ENCODE data around the gene GNG14. TPM values are rescaled to one million over a fixed set of nuclear protein-coding genes. Genes with fewer than 3 reads are reported as not detected.

The GNG14 gene
- total and polyA plus RNA-seq, 2 of the 13 experiments (the other 11 are each of a cell fraction or from before 2014, with no cell fraction given) = not detected

DNA sequence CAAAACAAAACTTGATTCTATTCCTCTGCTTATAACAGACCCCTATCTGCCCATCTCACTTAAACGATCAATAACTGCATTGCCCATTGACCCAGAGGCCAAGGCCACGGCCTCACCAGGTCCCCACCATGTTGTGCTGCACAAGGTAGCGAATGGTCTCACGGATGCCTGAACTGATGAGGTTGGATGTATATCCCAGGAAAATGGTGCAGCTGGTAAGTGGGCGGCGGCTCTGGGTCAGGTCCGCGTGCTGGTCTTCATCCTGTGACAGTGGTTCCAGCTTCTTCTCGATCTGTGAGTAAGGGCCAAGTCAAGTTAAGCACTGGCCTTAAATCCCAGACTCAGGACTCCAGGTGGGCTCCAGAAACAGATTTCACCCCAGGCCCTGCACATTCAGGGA is 7.8 kb upstream of the GNG14 start:
- no peak for ATAC-seq
- Histone ChIP-seq H3K9ac (ENCODE audit: insufficient read depth, low read depth, low read length) (no peak overlapping the region), H3K4me1 (ENCODE audit: insufficient read depth, low read length) (peaks cover 16% of the 10 kb centered on the region), H3K27ac (ENCODE audit: extremely low read length, insufficient read depth, low read length) (no peak overlapping the region), H3K4me3 (replicated peaks in 1 of 3; ENCODE audit: insufficient read depth in 1 of 3, low read depth in 2 of 3, low read length in 3 of 3) (no peak overlapping the region), H3K79me2 (ENCODE audit: insufficient read depth, low read length) (peaks cover 5% of the 10 kb centered on the region), H3K27me3 (ENCODE audit: control insufficient read depth in 1 of 2, insufficient read depth in 2 of 2, low read length in 2 of 2) (no peaks in the 10 kb centered on the region; a peak in 1 of 5 replicates), H2AFZ (ENCODE audit: low read length) (no peak overlapping the region), H3K4me2 (ENCODE audit: low read depth, low read length) (no peak overlapping the region), H4K20me1 (ENCODE audit: insufficient read depth, low read length) (peaks cover 2% of the 10 kb centered on the region; the same call in 1 of the 2 replicates), H3K9me3 (ENCODE audit: low read length) (no peaks in the 10 kb centered on the region), H3K36me3 (replicated peaks in 1 of 2; ENCODE audit: control insufficient read depth in 1 of 2, insufficient read depth in 2 of 2, low read length in 2 of 2) (peaks cover 25 to 41% of the 10 kb centered on the region in 2 experiments)
- WGBS (ENCODE audit: low lambda C conversion rate) = 95% methylated on average over 9 of the region's 9 CpGs
- intact Hi-C loops (cut with micrococcal nuclease; ENCODE audit: unreplicated experiment) = no loop called here
- no TSS peak for BruUV-seq (replicated peaks)
- in situ Hi-C loops (cut with HindIII; ENCODE audit: extremely low pct_ligation_motif_present, low pct_unique_long_range_greater_than_20kb) = no loop called here
- CTCF ChIA-PET (ENCODE audit: low intra/inter-chr PET ratio, low total read pairs) = no interaction called here
- no peak for DNase-seq (ENCODE audit: low spot score)
- FAIRE-seq = no peak
- POLR2A ChIA-PET = no interaction called here
- TF ChIP-seq HCFC1 (IDR thresholded peaks at IDR 0.05; ENCODE audit: low read depth, low read length) (no peak), NCOA1 (CRISPR knock-in tag; IDR thresholded peaks at IDR 0.05) (no peak), ATM (IDR thresholded peaks at IDR 0.05; ENCODE audit: borderline replicate concordance) (no peak), MTF2 (CRISPR knock-in tag; IDR thresholded peaks at IDR 0.05; ENCODE audit: borderline replicate concordance) (no peak), ZZZ3 (CRISPR knock-in tag; IDR thresholded peaks at IDR 0.05; ENCODE audit: borderline replicate concordance) (no peak), ZSCAN30 (CRISPR knock-in tag; IDR thresholded peaks at IDR 0.05) (no peak)
- TF ChIP-seq, protein P1, sequence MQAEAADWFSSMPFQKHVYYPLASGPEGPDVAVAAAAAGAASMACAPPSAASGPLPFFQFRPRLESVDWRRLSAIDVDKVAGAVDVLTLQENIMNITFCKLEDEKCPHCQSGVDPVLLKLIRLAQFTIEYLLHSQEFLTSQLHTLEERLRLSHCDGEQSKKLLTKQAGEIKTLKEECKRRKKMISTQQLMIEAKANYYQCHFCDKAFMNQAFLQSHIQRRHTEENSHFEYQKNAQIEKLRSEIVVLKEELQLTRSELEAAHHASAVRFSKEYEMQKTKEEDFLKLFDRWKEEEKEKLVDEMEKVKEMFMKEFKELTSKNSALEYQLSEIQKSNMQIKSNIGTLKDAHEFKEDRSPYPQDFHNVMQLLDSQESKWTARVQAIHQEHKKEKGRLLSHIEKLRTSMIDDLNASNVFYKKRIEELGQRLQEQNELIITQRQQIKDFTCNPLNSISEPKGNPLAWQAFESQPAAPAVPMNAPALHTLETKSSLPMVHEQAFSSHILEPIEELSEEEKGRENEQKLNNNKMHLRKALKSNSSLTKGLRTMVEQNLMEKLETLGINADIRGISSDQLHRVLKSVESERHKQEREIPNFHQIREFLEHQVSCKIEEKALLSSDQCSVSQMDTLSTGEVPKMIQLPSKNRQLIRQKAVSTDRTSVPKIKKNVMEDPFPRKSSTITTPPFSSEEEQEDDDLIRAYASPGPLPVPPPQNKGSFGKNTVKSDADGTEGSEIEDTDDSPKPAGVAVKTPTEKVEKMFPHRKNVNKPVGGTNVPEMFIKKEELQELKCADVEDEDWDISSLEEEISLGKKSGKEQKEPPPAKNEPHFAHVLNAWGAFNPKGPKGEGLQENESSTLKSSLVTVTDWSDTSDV (CRISPR knock-in tag; IDR thresholded peaks at IDR 0.05) = no peak
- TF ChIP-seq, protein P2, sequence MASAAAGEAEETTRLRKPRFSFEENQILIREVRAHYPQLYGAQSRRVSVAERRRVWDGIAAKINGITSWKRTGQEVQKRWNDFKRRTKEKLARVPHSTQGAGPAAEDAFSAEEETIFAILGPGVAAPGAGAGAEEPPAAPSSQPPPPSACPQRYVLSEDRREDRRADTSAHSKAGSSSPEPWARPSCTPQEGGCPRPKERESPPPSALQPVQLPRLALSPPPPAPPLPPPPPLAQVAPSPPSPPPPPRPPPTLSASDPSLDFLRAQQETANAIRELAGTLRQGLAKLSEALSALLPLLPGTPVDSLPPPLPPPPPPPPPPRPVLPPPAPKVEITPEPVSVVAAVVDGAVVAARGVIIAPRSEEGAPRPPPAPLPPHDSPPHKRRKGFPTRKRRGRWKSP (CRISPR knock-in tag; IDR thresholded peaks at IDR 0.05) = no peak
- TF ChIP-seq, protein P3, sequence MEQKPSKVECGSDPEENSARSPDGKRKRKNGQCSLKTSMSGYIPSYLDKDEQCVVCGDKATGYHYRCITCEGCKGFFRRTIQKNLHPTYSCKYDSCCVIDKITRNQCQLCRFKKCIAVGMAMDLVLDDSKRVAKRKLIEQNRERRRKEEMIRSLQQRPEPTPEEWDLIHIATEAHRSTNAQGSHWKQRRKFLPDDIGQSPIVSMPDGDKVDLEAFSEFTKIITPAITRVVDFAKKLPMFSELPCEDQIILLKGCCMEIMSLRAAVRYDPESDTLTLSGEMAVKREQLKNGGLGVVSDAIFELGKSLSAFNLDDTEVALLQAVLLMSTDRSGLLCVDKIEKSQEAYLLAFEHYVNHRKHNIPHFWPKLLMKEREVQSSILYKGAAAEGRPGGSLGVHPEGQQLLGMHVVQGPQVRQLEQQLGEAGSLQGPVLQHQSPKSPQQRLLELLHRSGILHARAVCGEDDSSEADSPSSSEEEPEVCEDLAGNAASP (CRISPR knock-in tag; IDR thresholded peaks at IDR 0.05; ENCODE audit: borderline replicate concordance) = no peak
